M059J (cell line): Measurements from ENCODE around the gene UBL5. TPM values are rescaled to one million over a fixed set of nuclear protein-coding genes. Genes with fewer than 3 reads are reported as not detected.

Experiments
- total RNA-seq: library from RNA; depleted of rRNA; stranded (reverse); fragments of >200 nt; shearing (Covaris generic); gene quantifications from 2 replicates; pipeline ENCODE4 v1.2.3, GENCODE V29; 2014; rRNA removed

Gene UBL5
- total RNA-seq, 1 experiment from 2014 or later: 601 TPM

Other genes with a start within 250 kb of the UBL5 start
- 12.7 and 19.0 TPM in 2 replicates for gene ZNF121, start 243.4 kb upstream of the UBL5 start, total RNA-seq
- 13.3 and 19.0 TPM in 2 replicates for gene ZNF561, start 206.7 kb upstream of the UBL5 start, total RNA-seq
- 17.4 and 27.4 TPM in 2 replicates for gene ZNF562, start 152.8 kb upstream of the UBL5 start, total RNA-seq
- gene ZNF846, start 59.2 kb upstream of the UBL5 start, total RNA-seq: 1.3 and 3.8 TPM in 2 replicates
- 23.2 and 24.4 TPM in 2 replicates for gene FBXL12, start 8.8 kb upstream of the UBL5 start, total RNA-seq
- 146 and 182 TPM in 2 replicates for gene PIN1, start 7.4 kb downstream of the UBL5 start, total RNA-seq
- gene OLFM2, start 108.6 kb downstream of the UBL5 start, total RNA-seq: 0.39 TPM in 1 of 2 replicates, not detected in the other
- gene COL5A3, start 182.6 kb downstream of the UBL5 start, total RNA-seq: not detected in 2 replicates
- not detected in 2 replicates for gene RDH8, start 185.6 kb downstream of the UBL5 start, total RNA-seq